ENCODE results near the gene SLC10A3.

Gene SLC10A3

DNA sequence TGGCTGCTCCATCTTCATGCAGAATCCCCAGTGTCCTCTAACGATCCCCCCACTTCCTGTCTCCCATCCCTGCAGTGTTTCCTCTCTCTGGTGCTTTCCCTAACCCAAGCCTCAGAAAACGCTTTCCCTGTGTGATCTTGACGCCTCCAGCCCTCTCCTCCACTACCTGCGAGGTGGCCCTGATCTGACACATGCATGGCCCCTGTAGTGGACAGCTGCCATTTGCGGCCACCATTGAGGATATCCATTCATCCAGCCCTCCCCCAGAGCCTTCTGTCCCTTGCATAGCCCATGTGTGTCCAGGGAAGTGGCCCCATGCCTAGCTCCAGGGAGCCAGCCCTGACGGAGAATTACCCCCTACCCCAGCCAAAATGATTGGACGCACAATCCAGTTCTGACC lies 7.1 kb downstream of the SLC10A3 start:
- DNase-seq (ENCODE audit: low read depth) = no peak

DNA sequence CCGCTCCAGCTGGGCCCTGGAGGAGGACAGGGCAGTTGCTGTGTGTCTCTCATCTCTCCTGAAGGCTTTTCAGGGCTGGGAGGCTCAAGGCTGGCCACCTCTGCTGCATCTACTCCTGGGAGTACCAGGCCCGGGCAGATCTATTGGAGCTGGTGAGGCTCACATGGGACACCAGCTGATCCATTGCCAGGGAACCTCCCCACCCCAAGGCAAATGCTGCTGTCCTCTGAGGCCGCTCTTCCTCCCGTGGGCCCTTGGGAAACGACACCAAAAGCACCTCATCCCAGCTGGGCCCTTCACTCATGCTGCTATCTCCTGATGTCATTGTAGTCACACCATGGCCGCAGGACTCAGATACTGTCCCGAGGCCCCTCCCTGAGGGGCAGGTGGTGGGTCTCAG lies 7.6 kb downstream of the SLC10A3 start:
- DNase-seq (ENCODE audit: low read depth) = no peak

- DNase-seq (ENCODE audit: low read depth) = no peak
These were observed 8.4 kb downstream of the SLC10A3 start for GRCh38 chrX:154481911-154482601.

DNA sequence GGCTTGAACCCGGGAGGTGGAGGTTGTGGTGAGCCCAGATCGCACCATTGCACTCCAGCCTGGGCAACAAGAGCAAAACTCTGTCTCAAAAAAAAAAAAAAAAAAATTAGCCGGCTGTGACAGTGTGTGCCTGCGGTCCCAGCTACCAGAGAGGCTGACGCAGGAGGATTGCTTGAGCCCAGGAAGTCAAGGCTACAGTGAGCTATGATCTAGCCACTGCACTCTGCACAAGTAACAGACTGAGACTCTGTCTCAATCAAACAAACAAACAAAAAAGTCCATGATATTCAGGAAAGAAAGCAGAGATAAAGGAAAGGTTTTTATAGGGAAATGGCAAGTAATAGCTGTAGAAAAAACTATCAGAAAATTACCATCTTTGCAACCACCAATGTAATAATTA lies 9.2 kb downstream of the SLC10A3 start:
- DNase-seq (ENCODE audit: low read depth) = no peak

DNA sequence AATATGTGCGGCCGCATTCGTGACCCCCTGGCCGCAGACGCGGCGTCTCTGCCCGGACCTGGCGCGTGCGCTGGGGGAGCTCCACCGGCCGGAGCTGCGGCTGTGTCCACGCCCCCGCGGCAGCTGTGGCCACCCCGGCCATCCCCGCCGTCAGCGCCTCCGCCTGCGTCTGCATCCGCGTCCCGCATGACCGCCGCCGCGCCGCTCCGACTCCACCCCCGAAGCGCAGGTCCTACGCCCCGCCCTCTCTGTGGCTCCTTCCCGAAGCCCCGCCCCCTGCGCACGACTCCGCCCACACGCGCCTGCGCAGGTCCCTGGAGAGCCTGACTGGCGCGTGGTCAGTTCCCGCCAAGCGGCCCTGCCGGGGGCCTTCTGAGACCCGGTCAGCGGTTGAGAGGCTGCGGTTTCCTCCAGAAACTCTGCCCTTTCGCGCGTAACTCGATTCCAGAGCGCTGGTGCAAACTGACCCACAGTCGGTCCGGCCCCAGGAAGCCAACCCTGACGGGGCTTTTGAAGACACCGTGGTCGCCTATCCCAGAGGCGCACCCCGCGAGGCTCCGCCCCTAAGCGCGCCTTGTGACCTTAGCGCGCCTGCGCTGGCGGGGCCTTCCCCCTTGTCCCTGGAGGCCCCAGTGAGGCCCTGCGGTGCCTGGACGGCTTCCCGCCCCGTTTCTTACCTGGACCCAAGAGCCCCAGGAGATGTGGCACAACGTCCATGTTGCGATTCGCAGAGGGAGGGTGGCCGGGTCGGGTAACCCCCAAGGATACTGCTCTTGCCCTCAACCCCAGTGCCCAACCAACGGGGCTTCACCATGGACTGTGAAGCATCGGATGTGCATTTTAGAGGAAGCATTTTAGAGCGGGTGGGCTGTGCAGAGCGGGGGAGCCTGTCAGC lies 11.5 kb downstream of the SLC10A3 start, which contains the start of gene LAGE3:
Gene LAGE3, minus strand, starts transcription at position 554 of the 895 bp plus-strand sequence. Its CDS starts 366 bp downstream, at position 188.
- peak; percentile 92 for DNase-seq (ENCODE audit: low read depth)

DNA sequence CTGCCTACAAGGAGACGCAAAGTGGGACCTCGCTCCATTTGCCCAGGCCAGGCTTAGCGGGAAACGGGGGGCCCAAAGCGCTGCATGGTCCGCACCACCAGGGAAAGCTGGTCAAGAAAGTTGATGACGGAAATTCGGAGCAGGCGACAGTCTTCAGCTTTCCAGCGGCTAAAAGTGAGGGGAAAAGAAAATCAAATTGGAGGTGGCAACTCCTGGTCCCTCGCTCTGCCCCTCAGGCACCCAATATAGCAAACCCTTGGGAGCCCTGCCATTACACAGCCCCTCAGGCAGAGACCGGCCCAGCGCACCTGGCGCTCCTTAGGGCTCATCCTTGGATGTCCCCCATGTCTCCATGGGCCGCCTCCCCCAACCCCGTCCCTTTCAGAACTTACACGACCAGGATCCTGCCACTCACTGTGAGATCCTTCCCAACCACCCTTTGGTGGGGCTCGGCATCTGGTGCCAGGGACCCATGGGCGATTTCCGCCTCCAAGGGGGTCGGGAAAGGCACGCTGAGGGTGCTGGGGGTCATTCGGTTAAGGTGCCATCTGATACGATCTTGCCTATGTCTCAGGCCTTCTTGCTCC lies 12.4 kb downstream of the SLC10A3 start:
- no peak for DNase-seq (ENCODE audit: low read depth)

DNA sequence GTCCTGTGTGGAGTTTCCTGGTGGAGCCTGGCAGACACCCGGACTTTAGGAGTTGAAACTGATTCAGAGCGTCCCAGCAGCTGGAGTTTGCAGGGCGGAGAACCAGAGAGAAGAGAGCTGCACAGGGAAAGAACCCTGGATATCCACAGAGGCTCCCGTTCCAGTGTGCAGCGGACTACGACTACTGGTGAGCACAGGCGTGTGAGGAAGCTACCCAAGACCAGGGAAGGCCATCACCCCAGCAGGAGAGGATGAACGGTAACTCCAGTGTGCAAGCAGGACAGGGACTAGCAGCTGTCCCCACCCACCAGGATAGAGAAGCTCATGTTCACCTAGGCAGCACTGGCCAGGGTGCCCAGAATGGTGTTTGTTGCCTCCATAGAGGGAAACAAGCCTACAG lies 13.6 kb downstream of the SLC10A3 start:
- DNase-seq (ENCODE audit: low read depth) = no peak

- no peak for DNase-seq (ENCODE audit: low read depth)
These were observed 16.7 kb downstream of the SLC10A3 start for GRCh38 chrX:154473683-154474082.

DNA sequence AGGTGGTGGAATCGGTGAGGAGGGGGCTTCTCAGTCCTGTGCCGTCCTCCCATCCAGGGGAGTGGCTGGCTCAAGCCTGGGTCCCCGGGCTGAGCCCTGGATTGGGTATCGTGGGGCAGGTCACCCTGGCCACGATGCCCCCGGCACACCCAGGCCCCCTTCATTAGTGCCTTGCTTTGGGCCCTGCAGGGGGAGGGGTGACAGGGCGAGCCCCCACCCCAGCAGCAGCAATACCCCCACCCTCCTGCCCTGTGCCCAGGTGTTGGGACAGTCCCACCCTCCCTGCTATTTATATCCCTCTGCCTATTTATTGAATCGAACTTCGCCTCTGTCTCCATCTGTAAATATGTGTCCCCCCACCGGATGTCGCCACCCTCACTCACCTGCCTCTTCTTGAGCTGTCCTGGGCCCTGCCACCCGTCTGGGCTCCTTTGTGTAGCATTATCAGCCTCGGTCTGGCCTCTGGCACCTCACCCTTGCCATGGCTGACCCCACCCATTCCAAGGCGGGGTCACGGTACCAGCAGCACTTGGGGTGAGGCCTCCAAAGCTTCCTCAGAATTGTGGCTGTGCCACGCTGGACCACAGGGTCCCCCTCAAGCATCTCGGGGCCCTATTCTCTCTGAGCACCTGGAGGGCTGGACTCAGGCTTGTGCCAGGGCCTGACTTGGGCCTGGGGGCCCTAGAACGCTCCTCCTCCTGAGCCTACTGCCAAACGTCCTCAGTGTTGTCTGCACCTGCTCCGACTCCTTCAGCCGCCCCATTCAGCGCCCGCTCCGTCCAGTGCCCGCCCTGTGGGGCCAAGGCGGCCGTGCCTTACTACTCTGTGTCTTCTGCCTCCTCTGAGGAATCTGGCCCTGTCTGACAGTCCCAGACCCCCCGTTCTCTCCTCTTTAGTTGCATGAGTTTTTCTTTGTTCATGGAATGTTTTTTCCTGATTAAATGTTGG lies 17.5 kb downstream of the SLC10A3 start:
- no peak for DNase-seq (ENCODE audit: low read depth)

- no peak for DNase-seq (ENCODE audit: low read depth)
These were observed 18.4 kb downstream of the SLC10A3 start for GRCh38 chrX:154471839-154472684.

GRCh38 chrX:154470914-154471568 lies 19.4 kb downstream of the SLC10A3 start:
- no peak for DNase-seq (ENCODE audit: low read depth)

GRCh38 chrX:154470434-154470833 lies 20.0 kb downstream of the SLC10A3 start:
- no peak for DNase-seq (ENCODE audit: low read depth)

- no peak for DNase-seq (ENCODE audit: low read depth)
These were observed 20.5 kb downstream of the SLC10A3 start for GRCh38 chrX:154469880-154470279.

- no peak for DNase-seq (ENCODE audit: low read depth)
These were observed 21.3 kb downstream of the SLC10A3 start for GRCh38 chrX:154469114-154469513.

- no peak for DNase-seq (ENCODE audit: low read depth)
These were observed 22.2 kb downstream of the SLC10A3 start for GRCh38 chrX:154468217-154468616.

DNA sequence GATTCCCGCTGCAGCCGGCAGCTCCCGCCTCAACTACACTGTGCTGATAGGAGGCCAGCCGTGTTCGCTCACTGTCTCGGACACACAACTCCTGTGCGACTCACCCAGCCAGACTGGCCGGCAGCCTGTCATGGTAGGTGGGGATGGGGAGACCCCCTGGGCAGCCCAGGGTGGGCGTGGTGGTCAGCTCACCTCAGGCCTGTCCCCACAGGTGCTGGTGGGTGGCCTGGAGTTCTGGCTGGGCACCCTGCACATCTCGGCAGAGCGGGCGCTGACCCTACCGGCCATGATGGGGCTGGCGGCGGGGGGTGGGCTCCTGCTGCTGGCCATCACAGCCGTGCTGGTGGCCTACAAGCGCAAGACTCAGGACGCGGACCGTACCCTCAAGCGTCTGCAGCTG lies 22.9 kb downstream of the SLC10A3 start:
- no peak for DNase-seq (ENCODE audit: low read depth)

DNA sequence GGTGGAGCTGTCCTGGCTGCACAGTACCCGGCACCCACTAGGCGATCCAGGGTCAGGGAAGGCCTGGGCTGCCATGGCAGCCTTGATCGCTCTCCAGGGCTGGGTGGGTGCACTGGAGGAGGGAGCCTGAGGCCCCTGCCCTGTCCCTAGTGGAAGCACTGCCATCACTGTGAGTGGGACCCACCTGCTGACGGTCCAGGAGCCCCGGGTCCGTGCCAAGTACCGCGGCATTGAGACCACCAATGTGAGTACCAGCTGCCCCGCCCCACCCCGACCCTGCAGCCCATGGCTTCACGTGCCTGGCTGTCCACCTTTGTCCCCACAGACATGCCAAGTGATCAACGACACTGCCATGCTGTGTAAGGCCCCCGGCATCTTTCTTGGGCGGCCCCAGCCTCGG lies 23.5 kb downstream of the SLC10A3 start:
- DNase-seq (ENCODE audit: low read depth) = no peak

DNA sequence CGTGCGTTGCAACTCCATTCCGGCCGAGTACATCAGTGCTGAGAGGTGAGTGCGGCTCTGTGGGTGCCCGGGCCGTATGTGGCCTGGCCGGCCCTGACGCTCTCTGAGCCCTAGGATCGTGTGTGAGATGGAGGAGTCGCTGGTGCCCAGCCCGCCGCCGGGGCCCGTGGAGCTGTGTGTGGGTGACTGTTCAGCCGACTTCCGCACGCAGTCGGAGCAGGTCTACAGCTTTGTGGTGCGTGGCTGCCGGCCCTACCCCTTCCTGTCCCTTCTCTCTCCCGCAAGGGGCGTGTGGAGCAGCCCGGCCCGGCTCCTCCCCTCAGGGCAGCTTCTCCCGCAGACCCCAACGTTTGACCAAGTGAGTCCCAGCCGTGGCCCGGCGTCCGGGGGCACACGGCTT lies 24.4 kb downstream of the SLC10A3 start:
- DNase-seq (ENCODE audit: low read depth) = no peak

GRCh38 chrX:154465601-154466000 lies 24.8 kb downstream of the SLC10A3 start:
- no peak for DNase-seq (ENCODE audit: low read depth)

DNA sequence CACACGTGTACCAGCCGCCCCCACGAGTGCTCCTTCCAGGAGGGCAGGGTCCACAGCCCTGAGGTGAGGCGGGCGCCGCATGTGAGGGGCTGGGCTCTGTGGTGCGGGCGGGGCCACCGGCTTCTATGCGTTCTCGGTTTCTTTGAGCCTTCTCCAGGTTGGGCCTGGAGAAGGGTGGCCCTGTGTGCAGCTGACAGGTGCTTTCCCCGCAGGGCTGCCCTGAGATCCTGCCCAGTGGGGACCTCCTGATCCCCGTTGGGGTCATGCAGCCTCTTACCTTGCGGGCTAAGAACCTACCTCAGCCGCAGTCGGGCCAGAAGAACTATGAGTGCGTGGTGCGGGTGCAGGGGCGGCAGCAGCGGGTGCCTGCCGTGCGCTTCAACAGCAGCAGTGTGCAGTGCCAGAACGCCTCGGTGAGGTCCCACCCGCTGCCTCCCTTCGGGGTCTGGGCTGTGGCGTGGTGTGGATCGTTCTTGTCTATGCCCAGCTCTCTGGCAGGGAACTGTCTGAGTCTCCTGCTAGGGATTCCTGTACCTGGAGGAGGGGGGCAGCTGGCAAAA lies 25.5 kb downstream of the SLC10A3 start:
- DNase-seq (ENCODE audit: low read depth) = no peak

All from stimulated activated CD8-positive, alpha-beta memory T cell treated with anti-CD3 and anti-CD28 coated beads, Interleukin-15, amount 100 ng/mL, for 1 hour (primary cell).